ENCODE measurements around the gene PYGL.
A peak's percentile ranks its signal among the peaks of the same experiment; 100 is the strongest.

Gene PYGL

GRCh38 chr14:50871914-50872732 is 72.2 kb downstream of the PYGL start, which contains the start of gene ABHD12B:
TSS of gene ABHD12B (plus strand) at chr14:50872053. CDS start at chr14:50872175, 122 bp downstream.
- no peak for DNase-seq (ENCODE audit: low spot score)

GRCh38 chr14:50871228-50871627 is 73.1 kb downstream of the PYGL start:
- DNase-seq (ENCODE audit: low spot score): no peak

GRCh38 chr14:50865391-50866076 is 78.7 kb downstream of the PYGL start:
- no peak for DNase-seq (ENCODE audit: low spot score)

GRCh38 chr14:50864946-50865345 is 79.3 kb downstream of the PYGL start:
- no peak for DNase-seq (ENCODE audit: low spot score)

- DNase-seq (ENCODE audit: low spot score): no peak
Observed at GRCh38 chr14:50864237-50864636, 80.0 kb downstream of the PYGL start.

DNA sequence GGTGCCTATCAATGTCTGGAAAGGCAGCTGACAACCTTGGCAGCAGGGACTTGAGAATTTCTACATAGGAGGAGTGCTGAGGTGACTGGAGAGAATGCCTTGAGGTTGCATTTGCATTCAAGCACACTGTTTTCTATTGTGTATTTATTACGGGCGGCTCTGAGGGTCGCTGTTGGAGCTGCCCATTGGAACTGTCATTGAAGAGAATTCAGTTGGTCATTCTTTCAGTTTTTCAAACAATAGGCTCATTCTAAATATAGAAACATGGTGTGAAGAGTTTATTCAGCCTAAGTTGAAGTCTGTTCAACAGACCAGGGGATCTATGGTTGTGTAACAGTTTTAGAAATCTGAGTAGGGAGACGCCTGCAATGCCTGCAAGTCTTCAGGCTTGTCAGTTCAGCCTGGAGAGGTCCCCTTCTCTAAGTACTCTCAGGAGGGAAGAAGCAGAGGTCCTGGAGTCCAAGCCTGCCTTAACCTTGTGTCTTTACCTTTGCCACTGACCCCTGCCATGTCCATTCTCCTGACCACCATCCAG is 82.2 kb downstream of the PYGL start:
- DNase-seq (ENCODE audit: low spot score): no peak

DNA sequence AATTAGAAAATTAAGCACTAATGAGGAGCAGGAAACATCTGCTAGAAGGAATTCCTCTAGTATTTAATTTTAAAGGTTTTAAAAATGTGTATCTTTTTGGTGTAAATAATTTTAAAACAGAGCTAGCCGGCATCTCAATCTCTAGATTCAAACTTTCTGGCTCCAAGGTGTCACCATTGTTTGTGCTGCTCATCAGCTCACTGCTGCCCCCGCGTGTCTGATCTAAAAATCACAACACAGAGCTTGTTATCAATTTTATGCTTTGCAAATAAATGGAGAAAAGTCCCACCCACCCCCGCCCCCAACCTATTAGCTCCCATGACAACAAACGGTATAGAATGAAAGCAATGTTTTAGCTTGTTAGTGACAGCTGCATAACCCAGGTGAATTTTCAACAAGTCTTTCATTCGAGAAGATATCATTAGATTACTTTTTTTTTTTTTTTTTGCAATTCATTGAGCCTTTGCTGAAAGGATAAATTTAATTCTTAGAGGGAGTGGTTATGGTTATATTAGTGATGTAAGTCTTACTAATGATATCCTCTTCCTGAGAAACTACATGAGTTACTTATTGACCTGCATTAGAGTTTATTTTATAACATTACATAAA is 83.7 kb downstream of the PYGL start:
- peak; percentile 84 for DNase-seq (ENCODE audit: low spot score)

DNA sequence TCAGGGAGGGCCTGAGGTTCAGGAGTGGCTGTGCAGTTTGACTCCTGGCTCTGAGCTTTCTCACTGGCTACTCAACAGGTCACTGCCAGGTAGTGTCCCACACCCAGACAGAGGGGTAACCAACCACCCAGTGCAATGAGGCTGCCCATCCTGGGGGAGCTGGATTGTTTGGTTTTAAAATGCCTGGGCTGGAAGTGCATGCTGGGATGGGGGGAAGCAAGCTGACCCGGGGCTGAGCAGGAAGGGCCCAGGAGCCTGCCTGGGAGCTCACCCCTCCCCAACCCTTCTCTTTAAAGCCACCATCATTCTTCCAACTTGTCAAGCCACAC is 85.0 kb downstream of the PYGL start:
- no peak for DNase-seq (ENCODE audit: low spot score)

GRCh38 chr14:50856660-50857059 is 87.6 kb downstream of the PYGL start:
- no peak for DNase-seq (ENCODE audit: low spot score)

GRCh38 chr14:50855558-50855957 is 88.7 kb downstream of the PYGL start:
- DNase-seq (ENCODE audit: low spot score): no peak

Data from AG08395 (cell line).